Activated CD4-positive, alpha-beta T cell treated with anti-CD3 and anti-CD28 coated beads, Interleukin-2, amount 50 U/mL, for 4 hours (primary cell): ENCODE results near the gene PKP4.

Experiments used
- DNase-seq, 2 experiments: peaks; one replicate each; pipeline ENCODE4 v3.0.0-alpha.2; 2020

The PKP4 gene

DNA sequence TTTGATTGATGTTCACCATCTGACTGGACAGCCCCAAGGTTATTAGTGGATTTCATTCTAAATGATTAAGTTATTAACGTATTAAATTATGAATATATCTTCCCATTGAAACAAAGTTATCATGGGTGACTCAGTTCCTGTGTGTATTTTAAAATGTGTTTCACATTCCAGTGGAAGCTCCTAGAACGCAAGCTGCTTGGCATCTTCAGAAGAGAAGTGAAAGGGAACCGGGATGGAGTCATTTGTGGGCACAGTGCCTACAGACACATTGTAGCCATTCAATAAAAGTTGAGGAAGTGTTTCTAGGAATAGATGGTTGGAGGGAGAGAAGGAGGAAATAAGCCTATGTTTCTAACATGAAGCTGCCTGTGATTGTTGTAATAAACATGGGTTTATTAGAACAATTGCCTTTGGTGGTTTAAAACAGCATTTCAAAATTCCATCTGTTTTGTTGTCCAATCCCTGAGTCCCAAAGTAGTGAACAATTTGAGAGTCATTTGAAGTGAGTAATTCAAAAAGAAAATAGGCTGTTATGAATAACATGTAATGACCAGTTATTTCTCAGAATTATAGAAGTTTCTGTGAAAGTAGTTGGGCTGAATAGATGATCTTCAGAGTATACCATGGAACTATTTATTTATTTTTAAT lies 143.5 kb downstream of the PKP4 start:
- no peak for DNase-seq

DNA sequence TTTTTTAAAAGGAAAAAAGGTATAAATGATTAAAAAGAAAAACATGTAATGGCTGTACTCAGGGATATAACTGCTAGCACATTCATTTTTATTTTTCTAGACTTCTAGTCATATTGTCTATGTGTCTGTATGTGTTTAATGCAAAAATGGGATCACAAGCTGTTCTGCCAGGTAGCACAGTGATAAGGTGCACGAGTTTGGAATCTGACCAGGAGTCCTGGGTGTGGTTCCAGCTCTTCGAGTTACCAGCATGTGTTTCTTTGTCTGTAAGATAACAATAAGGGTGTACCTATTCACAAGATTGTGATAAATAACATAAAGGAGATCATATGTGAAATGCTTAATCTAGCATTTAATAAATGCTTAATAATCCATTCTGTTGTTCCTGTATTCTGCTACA lies 145.3 kb downstream of the PKP4 start:
- DNase-seq, result no peak

DNA sequence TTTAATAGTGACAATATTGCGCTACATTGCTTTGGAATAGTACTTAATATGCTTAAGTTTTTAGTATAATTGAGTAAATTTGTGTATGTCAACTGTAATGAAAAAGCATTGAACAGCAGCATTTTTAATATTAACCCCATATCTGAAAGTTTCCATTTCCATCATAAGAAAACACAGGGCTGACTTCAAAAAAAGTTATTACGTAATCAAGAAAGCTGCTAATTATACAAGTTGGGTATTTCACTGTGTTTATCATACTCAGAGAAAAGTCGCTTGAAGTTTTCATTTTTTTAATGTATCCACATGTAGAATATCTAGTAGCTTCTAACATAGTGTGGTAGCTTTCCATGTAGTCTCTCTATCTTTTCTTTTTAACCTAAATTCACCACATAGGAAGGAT lies 146.5 kb downstream of the PKP4 start:
- DNase-seq, result no peak

DNA sequence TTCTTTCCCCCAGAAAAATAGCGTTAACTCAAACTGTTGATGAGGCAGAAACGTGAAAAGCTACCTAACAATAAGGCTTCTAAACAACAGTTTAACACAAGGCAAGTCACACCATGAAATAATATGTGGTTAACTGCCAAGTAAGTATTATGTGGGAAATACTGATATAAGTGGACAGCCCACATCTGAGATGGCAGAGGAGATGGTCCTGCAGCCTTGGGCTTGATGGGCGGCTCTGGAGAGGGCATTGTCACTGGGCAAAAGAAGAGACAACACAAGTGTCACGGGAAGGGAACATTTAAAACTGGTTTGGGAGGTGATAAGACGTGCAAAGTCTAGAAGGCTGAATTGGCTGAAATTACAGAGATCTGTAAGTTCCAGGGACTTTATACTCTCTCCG lies 147.2 kb downstream of the PKP4 start:
- DNase-seq, result no peak

DNA sequence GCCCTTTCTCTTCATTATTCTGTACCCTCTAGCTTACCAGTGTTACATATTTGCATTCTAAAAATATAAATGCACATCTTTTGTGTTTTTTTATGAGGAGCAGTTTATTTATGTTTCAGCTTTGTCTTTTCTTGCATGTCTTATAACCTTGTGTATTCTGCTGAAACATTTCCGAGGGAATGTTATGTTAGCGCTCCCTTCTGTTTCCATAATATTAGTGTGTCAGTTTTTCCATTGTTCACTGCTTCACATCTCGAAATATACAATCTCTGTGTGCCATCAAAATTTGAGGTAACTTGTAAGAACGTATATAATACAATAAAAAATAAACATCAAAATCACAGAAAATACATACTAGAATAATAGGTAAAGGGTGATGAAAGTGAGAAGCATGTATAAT lies 153.3 kb downstream of the PKP4 start:
- DNase-seq, result no peak

DNA sequence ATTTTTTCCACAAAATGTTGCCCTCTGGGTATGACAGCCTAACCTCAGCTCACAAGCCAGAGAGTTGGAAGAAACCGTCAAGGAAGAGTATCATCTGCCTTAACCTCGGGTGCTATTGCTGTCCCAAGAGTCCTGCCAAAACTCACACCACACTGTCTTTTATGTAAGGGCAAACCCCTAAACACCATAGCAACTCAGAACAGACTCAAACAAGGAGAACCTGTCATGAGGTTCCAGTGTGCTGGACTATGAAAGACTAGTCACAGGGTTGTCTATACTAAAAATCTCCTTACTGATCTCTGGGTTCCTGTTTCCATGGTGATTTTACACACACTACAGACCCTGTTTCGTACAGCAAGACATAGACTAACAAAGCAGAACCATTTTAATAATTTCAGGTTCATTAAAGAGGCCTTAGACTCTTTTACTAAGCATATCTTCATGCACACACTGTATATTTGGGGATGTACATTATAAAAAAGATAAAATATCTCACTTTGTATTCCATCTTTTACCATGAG lies 159.8 kb downstream of the PKP4 start:
- DNase-seq, result no peak

DNA sequence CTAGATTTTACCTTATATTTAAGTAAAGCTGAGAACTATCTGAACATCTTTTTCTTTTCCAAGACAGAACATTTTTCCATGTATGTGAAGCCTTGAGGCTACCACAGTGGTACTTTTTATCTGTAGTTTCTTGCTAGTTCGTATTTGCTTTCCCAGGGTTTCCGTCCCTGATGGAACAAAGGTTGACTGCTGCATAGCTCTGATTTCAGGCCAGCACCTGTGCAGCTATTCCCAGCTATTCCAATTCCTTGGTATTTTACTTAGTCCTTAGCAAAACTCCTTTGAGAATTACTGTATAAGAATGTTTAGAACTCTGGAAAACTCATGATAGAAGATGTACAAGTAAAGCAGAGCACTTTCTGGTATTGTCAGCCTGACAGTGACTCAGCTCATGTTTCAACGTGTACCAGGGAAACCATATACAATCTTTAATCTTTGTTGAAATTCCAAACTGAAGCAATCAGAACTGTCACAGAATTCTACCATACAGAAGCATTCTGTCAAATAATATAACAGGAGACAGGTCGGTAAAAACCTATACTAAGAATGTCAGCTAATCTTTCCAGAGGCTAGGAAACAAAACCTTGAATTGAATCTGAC lies 162.2 kb downstream of the PKP4 start:
- DNase-seq, result no peak

DNA sequence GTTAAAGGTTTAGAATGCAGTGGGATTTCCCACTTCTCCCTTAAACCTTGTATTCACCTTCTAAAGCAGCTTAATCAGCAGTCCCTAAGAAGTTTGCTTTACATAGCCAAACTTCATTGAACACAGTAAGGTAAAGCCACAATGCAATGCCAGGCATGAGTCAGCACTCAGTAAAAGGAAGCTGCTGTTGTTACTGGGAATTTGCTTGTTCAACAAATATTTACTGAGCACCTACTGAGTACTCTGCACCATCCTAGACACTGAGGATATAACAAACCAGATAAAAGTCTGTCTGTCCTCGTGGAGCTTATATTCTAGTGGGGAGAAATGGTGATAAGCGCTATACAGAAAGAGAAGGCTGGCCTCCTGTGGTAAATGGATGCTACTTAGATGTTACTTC lies 162.7 kb downstream of the PKP4 start:
- DNase-seq, result no peak

DNA sequence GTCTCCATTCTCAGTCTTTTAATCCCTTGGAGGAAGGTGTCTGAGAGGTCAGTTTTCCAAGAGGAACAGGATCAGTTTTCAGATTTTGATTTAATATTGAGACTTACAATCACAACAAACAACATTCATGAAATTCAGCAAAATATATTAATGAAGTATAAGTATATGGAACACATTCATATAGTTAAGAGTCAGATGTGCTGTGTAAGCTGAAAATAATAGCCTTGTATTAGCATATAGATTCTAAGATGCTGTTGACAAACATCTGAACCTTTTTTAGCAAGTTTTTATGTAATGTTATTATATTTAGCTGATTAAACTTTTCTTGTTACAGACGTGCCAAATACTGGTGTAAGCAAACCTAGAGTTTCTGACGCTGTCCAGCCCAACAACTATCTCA lies 163.9 kb downstream of the PKP4 start:
- DNase-seq, result no peak

DNA sequence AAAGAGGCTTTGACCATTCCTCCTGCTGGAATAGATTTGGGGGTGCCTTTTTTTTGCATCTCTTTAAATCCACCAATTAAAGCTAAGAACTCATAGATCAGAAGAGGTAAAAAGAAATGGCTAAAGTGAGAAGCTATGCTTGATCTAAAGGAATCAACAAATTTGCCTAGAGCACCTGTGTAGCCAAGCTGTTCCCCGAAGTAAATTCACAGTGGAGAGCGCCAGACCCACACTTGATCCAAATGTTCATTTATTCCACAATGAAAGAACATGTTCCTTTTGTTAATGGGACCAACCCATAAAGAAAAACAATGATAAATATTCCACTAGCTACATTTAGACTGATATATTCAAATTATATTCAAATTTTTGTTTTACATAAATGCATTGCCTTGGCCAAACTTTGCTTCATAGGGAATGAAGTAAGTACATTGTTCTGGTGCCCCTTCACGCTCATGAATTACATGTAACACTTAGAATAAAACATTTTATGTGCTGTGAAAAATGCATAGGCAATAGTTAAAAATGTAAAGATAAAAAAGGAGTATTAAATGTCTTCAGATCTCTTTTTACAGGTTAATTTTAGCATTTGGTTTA lies 167.4 kb downstream of the PKP4 start:
- no peak for DNase-seq

DNA sequence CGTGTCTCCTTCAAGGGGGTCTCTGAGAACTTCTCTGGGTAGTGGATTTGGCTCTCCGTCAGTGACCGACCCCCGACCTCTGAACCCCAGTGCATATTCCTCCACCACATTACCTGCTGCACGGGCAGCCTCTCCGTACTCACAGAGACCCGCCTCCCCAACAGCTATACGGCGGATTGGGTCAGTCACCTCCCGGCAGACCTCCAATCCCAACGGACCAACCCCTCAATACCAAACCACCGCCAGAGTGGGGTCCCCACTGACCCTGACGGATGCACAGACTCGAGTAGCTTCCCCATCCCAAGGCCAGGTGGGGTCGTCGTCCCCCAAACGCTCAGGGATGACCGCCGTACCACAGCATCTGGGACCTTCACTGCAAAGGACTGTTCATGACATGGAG lies 168.2 kb downstream of the PKP4 start:
- no peak for DNase-seq

DNA sequence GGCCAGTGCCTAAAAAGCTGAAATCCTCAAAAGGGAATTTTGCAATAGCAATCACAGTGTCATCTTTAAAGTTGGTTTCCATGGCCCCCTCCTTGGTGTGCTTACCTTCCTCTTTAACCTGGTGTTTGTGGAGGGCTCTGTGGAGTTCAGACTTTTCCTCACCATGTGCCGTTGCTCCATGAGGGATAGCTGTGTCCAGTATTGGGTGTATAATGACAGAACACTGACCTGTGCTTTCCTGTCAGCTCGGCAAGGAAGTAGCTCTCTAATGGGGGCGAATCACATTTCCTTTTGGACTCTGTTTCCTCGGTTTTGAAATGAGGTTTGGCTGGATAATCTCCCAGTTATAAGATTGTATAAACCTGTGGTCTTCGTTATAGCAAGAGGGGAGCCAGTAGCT lies 172.4 kb downstream of the PKP4 start:
- no peak for DNase-seq

DNA sequence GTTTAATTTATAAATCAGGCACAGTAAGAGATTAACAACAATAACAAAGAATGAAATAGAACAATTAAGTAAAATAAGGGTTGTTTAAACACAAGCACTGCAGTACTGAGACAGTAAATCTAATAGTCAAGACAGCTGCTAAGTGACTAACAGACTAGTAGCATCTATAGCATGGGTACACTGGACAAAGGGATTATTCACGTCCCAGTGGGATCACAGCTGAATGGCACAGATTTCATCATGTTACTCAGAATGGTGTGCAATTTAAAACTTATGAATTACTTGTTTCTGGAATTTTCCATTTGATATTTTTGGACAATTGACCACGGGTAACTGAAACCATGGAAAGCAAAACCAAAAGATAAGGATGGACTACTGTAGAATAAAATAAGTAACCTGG lies 176.5 kb downstream of the PKP4 start:
- no peak for DNase-seq

DNA sequence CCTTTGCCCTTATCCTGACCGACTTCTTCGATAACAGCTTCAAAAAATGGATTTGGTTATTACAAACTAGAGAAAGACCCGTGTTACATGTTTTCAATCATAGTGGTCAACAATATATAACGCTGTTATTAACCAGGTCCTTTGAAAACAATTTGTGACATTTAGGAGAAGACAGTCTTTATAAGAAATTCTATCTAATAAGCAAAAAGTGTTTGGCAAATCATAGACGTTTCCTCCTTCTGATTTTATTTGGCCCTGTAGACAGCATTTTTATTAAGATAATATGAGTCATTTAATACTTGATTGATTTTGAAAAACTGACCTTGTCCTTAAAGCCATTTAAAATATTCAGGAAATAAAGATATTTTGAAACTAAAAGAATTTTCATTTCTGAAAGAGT lies 177.9 kb downstream of the PKP4 start:
- DNase-seq, result no peak

DNA sequence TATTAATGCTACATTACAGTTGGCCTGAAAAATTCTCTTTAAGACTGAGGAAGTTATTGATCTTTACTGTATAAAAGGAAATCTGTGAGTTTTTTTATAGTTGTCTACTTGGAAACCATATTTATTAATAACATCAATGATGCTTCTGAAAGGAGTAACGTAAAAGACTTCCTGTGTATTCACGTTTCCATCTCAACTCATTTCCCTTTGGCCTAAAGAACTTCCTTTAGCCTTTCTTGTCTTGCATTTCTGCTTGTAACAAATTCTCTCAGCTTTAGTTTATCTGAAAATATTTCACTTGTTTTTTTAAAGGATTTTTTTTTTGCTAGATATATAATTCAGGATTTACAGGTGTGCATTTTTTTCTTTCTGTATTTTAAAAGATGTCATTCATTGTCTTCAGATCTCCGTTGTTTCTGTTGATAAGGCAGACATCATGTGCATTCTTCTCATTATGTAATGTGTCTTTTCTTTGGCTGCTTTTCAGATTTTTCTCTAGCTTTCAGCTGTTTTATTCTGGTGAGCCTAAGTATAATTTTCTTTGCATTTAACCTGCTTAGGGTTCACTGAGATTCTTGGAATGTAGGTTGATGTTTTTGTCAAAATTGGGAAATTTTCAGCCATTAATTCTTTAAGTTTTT lies 179.3 kb downstream of the PKP4 start:
- DNase-seq, result no peak

DNA sequence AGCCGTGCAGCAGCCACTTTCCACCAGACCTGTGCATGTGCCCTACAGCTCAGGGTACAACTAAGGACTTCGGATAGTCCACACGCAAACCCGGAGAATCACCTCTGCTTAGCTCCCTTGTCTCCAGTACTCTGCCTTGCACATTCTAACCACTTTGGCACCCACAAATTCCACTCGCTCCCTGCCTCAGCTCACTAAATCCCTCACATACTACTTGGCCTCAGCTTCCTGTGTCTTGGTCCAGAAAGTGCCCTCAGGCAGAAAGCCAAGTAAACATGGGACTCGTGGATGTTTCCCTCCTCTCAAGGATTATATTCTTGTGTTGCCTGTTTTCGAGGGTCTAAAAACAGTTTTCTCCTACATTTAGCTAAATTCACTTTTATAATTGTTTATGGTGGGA lies 180.6 kb downstream of the PKP4 start:
- DNase-seq, result no peak

DNA sequence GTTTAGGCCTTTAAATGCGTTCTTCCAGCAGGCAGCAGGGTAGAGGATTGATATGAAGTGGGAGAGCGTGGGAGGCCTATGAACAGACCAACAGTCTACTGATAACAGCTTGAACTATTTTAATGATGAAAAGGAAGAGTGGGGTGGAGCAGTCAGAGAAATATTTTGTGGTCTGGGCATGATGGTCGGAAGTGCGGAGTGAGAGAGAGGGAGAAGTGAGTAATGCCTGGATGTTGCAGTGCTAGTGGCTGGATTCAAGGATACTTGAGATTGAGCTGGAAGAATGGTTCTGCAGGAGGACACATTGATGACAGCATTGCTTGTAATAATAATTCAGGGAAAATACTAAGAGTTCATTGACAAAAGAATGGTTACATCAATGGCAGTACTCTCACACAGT lies 187.4 kb downstream of the PKP4 start:
- DNase-seq, result no peak

DNA sequence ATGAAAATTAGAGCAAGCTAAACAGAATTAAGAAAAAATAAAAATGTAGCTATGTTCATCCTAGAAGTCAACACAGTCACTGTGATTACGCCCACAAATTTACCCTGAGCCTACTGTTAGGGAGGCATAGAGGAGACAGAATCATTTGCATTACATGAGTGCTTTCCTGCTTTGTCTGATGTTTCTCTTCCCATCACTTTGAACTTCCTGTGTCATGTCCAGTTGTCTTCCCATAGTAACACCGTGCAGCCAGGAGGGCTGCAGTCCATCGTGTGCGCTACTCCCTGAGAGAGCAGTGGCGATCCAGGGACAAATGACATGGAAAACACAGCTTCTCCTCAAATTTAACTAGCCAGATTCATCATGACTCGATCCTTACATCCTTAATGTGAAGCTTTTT lies 188.5 kb downstream of the PKP4 start:
- no peak for DNase-seq

DNA sequence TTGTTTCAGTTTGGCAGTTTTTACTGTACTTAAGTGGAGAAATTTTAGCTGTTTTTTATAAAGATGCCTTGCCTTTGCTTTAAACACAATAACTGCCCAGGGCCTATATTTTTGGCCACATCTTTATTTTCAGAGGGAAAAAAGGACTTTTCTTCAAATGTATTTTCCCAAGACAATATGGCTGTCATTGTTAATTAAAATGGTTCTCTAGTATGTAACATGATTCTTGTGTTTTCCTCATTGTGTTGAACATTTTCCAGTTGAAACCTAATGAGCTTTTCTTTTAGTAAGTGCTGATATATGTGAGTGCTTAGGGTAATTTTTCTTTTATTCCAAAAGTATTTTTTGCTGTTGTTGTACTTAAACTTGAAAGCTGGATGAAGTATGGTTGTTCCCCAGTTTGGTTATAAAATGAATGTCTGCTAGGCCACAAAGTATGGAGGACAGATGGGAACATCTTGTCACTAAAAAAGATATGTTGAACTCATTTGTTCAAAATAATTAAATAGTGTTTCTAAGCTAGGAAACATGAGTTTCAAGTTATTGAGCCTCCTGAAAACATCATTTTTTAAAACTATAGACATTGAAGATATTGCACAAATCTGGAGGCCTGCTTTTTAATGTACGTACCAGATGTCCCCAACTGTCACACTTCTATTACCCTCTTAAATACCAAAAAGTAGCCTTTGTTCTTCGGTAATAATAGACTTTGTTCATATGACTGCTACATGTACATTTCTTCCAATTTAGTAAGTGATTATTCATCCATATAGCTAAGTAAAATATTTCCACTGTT lies 190.9 kb downstream of the PKP4 start:
- DNase-seq, result no peak

DNA sequence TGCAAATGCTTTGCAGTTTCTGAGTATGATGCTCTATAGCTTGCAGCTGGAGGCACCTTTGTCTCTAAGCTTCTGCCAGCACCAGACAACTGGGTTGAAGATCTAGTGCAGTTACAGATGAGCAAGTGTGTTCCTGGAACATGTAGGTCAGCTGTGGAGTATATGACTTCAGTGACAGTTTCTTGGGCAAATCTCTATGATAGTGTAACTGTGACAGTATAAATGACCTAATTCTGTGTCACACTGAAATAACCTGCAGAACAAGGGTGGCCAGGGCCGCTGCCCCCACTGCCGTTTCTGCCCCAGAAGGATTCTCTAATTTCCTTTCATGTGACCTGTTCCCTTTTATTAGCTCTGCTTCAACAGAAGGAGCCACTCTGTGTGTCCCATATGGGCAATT lies 193.1 kb downstream of the PKP4 start:
- DNase-seq, result no peak

DNA sequence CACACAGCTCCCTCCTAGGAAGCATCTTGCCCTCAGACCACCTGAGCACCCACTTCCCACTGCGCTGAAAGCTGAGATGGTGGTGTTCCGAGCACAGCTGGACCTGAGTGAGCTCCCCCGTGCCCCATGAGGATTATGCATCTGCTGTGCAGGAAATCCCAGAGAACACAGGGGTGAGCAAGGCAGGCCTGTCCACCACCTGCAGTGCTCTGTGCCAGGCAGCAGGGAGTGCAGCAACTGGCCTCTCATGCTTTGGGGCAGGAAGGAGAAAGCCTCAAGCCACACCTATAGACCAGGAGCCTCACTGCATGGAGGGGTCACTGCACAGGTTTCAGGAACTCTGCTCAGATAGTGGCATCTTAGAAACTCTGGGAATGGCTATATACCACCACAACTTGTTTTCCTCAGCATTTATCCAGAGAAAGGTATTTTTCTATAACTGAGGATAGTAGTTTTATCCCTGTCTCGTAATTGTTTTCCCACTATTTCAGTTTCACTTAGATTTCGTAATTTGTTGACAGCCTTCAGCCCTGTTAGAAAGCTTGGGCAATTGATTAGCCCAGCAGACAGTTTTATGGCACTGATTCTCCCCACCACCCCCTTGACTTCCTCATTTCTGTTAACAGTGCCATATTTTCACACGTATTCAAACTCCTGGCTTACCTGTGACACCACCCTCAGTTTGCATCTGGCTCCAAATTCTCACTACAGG lies 194.1 kb downstream of the PKP4 start:
- no peak for DNase-seq

DNA sequence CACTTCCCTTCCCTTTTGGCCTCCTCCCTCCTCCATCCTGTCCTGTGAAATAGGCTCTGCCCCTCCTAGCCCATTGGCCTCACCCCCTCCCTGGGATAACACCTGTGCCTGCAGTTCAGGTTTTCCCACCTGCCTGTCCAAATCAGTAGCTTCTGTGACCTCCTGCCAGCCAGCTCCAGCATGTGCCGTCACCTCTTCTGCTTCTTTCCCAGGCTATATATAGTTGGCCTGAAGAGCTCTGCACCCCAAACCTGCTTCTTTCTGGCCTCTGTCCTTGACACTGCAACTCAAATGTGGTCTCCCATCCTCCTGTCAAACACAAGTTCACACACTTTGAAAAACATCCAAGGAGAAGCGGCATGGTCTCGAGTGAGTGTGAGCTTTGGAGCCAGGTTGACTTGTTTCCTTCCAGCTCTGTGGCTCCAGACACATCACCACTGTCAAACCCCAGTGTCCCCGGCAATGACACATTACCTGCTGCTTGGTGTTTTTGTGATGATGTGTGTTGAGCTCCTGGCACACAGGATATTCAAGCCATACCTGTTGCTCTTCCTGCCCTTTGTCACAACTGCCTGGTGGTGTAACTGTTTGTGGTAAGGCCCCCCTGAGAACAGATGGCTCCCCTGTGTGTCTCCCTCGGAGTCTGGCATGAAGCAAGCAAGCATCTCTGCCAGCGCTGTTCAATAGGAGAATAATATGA lies 194.8 kb downstream of the PKP4 start:
- DNase-seq, result no peak
